GM19455 (cell line): ENCODE data around the gene ATP2B3.
A peak's percentile ranks its signal among the peaks of the same experiment; 100 is the strongest.

Experiments used
- ATAC-seq: cut with Tn5 transposase; IDR thresholded peaks from one replicate; pipeline ENCODE4 v1.9.1; 2021; ENCODE audit not compliant: unreplicated experiment

Gene ATP2B3

DNA sequence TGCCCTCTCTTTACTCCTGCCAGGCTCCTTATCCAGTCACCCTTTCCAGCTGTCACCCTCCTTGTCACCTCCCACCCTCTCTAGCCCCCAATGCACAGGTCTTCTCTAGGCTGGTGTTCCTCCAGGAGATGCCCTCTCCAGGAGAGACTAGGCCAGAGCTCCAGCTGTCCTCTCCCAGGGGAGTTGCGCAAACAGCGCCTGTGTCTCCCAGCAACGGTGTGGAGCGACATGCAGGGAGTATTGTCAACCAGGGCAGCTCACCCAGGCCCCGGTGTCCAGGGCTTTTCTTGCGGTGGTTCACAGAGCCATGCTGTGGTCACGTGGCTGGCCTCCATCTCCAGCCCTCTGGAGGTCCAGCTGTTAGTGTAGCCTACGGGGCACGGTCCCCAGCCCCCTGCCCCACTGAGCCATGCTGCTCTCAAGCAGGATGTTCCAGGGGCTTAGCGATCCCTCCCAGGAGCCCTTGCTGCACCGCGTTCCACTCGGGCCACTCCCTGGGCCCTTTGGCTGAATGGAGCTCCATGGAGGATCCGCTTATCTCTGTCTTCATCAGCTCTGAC is 46.7 kb downstream of the ATP2B3 start:
- ATAC-seq = no peak

DNA sequence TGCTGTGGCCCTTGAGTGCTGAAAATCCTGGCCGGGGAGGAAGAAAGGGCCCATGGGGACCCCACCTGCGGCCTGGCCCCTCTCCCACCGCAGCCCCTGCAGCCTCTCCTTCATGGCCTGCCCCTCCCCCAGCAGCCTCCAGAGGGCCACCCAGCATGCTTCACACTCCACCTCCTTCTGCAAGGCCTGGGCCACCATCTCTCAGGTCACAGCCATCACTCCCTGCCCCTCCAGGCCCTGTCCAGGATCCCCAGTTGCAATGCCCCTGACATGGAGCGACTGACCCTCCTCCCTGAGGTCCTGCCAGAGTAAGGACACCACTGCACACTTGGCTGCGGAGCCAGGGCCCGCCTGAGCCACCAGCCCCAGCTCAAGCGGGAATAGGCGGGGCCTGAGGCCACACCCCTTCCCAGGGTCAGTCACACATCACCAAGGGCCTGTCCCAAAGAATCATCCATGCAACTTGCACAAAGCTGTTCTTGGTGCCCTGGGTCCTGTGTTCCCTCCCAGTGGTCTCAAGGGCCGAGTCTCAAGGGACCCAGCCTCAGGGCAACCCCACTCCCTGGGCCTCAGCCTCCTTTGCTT is 48.6 kb downstream of the ATP2B3 start:
- no peak for ATAC-seq

DNA sequence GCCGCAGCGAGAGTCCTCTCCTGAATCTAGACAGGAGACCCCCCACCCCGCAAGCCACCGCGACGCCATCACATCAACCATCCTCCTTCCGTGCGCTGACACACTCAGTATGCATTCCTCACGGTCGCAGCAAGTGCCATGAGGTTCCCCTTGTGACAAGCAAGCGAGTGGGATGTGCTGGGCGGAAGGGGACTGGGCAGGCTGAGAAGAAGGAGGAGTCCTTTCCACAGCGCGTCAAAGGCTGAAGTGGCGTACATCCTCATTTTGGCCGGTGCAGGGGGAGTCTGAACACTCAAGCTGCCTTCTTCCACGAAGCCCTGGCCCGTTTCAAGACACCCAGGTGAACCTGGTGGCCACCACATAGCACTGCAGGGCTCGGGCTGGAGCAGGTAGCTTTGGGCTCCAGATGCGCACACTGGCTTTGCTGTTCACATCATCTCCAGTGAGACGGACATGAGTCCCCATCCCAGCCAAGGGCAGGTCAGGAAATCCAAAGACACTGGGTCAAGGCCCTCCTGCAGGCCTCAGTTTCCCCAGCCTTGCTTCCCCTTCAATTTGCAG is 51.1 kb downstream of the ATP2B3 start:
- ATAC-seq = no peak

DNA sequence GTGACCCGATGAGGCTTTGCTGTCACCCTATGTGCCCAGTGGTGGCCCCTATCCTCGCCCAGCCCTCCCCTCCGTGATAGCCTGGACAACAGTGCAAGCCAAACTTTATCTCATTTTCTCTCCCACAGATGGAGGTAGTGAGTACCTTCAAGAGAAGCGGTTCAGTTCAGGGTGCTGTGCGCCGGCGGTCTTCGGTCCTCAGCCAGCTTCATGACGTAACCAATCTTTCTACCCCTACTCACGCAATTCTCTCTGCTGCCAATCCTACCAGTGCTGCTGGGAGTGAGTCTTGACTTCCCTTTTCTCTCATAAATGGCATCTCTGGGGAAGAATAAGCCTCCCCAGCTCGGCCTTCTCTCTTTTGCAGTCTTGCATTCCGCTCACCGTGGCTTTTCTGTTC is 52.0 kb downstream of the ATP2B3 start:
- ATAC-seq = no peak

DNA sequence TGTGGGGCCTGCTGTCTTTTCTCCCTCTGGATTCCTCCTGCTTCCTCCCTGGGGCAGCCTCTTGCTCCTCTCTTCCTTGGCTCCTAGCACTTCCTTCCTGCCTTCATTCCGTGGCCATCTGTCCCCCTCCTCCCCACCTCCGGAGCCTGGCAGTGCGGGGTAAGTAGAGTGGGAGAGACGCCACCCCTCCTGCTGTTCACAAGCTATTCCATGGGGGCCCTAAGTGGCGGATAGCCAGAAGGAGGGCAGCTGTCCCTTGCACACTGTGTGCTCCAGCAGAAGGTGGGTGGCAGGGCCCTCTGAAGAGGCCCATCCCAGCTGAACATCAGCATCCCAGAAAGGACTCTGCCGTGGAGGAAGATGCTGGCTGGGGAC is 54.1 kb downstream of the ATP2B3 start:
- no peak for ATAC-seq

DNA sequence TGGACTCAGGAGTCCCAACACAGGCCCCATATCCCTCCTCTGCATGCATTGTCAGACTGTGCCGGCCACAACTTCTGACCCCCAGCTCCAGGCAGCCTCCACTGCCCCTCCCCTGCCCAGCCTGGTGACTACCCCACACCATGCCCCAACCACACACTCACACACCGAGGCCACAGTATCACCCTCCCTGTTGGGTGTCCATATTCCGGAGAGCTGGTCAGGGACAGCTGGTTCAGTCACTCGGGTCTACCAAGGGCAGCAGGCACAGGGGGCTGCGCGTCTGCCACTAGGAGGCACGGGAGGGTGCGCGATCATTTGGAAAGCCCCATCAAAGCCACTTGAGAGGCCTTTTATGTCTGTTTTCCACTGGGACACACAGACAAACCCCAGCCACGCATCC is 55.2 kb downstream of the ATP2B3 start:
- no peak for ATAC-seq

DNA sequence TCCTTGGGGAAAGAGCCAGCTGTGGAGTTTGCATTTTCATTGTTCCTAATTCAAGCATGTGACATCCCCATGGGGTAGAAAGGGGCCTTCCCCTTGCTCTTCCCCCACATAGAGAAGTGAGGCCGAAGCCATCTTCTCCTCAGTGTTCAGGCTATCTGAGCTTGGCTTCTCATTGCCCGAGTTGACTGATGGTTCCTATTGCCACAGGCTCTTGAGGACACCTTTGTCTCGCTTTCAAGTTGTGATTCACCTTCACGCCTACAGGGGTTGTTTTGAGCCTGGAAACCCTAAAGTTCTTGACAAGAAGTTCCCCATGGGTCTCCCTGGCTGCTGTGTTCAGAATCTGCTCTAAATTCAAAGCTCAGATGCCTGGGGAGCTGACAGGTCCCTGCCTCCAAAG is 56.5 kb downstream of the ATP2B3 start:
- ATAC-seq = no peak

DNA sequence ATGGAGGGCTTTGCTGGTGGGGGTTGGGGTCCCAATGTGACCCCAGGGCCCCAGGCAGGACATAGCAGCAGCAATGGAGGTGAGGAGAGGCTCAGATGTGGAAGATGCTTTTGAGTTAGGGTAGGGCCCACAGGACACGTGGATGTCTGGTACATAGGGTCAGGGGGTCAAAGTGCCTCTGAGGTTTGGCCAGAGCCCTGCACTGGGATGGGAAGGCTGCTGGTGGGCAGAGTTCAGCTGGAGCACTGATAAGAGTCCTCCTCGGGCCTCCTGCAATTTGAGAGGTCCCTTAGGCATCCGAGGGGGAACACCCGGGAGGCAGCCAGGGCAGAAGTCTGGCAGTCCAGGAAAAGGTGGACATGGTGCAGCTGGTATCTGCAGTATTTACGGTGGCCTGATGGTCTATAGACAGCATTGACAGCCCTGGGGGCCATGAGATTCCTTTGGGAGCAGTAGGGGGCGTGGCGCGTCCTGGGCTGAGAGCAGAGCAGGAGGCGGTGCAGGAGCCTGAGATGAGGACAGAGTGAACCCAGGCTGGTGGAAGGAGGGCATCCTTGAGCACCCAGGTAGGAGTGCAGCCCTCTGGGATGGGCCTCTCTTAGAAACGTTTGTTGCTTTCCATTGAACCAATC is 58.9 kb downstream of the ATP2B3 start:
- ATAC-seq = no peak

DNA sequence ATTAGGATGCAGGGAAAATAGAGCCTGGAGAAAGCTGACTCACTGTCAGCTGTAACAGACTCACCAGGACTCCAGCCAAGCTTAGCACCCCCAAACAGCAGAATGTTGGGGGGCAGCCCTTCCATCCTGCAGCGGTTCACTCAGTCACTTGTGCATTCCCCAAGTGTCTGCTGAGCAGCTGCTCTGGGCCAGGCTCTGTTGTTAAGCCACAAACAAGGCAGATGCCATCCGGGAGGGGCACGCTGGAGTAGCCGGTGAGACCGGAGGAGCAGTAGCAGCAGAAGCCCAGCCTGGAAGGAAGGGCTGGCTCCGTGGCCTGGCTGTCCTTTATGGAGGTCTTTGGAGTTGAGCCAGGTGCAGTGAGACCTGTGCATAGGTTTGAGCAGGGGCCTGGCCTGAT is 59.5 kb downstream of the ATP2B3 start:
- no peak for ATAC-seq

DNA sequence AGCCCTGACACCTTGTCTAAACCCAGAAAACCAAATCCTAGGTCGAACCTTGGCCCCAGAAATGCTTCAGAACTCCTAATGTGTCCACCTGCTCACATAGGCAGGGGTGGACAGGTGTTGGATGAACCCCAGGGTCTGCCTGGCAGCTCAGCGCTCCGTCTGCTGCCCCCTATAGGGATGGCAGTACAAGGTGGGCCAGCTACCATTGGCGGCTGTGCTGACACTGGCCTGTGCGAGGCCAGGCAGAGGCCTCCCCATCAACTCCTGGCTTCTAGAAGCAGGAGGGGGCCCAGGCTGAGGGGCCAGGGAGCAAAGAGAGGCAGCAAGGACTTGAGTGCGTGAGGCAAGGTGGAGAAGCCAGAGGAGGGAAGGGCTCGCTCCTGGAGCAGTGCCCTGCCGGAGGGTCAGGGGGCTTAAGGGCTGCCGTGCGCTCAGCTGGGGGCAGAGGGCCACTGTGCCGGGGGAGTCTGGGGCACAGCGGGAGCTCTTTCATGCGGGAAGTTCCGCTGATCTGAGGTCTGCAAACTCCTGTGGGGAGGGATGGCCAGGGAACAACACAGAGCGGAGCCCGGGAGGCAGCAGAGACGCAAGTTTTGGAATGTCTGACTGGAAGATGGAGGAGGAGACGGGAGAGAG is 60.9 kb downstream of the ATP2B3 start:
- no peak for ATAC-seq

DNA sequence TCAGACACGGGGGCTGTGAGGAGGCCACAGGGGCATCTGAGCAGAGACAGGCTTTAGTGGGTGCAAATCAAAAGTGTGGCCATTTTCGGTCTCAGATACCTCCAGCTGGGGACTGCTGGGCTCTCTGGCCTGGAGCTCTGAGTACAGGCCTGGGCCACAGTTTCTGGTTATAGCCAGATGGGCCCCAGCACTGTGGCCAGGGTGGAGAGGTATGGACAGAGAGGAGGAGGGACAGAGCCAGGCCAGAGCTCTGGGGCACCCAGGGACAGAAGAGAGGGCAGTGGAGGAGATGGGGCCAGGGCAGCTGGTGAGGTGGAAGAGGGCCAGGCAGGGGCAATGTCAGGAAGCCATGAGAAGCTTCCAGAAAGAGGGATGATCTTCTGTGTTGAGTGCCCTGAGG is 61.4 kb downstream of the ATP2B3 start:
- ATAC-seq = no peak

DNA sequence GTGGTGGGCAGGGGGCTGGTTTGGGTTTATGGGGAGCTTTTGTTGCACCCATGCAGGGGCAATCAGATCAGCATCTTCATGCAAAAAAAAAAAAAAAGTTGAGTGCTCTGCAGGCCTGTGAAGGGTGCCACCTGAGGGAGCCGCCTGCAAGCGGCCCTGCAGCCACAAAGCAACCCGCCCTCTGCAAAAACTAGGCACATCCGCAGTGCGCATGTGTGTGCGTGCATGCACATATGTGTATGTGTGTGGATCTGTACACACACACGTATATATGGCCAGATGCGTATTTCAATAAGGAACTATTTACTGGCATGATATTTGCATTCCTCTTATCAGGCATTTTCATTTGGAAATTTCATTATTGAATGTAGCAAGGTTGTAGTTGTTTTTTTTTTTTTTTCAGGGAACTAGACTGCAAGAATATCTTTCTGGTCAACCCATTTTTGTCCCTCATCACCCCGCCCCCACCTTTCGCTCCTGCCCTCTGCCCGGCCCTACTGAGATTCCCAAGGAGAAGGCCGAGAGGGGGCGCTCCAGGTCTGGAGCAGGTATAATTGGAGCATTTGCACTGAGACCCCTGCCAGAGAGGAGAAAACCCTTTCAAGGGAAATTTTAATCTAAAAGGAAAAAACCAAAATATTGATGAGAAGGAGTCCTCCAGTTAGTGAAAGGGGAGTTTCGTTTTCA is 63.4 kb downstream of the ATP2B3 start:
- no peak for ATAC-seq

DNA sequence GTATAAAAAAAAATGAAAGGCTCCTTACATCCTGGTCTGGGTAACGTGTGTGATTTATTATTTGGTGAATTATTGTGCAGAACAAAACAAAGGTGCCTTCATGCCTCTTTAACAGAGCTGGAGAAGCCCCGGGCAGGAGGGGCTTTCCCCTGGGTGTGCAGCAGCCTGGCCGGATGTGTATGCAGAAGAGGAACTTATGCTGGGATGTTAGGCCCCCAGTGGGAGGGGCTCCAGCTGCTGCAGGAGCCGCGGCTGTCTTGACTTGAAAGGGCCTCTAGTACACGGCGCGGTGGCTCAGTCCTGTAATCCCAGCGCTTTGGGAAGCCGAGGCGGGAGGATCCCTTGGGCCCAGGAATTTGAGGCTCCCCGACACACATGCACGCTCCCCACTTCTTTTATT is 65.5 kb downstream of the ATP2B3 start:
- ATAC-seq = peak; percentile 99

DNA sequence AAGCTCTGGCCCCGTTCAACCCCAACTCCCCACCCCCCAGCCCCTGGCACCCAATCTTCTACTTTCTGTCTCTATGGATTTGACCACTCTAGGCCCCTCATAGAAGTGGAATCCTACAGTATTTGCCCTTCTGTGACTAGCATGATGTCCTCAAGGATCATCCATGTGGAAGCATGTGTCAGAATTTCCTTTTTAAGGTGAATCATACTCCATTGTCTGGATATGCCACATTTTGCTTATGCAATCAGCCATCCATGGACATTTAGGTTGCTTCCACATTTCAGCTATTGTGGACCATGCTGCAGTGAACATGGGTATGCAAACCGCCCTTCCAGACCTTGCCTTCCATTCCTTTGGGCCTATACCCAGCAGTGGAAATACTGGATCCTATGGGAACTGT is 66.0 kb downstream of the ATP2B3 start:
- no peak for ATAC-seq

DNA sequence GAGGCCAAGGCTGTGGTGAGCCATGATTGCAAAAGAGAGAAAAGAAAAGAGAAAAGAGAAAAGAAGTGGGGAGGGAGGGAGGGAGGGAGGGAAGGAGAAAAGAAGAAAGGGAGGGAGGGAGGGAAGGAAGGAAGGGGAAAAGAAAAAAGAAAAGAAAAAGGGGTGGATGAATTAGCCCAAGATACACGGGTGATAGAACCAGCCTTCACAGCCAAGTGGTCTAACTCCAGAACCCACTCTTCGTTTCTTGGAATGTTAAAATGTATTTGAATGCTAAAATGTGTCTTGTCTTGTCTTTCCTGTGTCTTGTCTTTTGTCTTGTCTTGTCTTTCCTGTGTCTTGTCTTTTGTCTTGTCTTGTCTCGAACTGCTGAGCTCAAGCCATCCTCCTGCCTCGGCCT is 68.4 kb downstream of the ATP2B3 start:
- no peak for ATAC-seq

DNA sequence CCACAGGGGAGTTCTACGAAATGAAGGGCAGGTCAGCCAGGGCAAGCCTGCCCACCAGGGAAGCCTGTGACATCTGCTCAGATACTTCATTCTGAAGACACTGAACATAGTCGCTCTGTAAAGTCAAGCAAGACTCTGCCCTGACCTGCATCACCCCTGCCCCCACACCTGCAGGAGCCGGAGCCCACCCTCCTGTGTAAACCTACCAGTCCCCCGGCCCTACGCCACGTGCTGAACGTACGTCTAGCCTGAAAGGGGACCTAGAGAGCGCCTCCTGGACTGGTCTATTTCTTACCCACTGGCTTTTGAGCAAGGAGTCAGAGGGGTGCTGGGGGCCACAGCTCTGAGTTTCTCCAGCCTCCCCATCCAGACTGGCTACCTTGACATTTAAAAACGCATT is 69.9 kb downstream of the ATP2B3 start:
- no peak for ATAC-seq

DNA sequence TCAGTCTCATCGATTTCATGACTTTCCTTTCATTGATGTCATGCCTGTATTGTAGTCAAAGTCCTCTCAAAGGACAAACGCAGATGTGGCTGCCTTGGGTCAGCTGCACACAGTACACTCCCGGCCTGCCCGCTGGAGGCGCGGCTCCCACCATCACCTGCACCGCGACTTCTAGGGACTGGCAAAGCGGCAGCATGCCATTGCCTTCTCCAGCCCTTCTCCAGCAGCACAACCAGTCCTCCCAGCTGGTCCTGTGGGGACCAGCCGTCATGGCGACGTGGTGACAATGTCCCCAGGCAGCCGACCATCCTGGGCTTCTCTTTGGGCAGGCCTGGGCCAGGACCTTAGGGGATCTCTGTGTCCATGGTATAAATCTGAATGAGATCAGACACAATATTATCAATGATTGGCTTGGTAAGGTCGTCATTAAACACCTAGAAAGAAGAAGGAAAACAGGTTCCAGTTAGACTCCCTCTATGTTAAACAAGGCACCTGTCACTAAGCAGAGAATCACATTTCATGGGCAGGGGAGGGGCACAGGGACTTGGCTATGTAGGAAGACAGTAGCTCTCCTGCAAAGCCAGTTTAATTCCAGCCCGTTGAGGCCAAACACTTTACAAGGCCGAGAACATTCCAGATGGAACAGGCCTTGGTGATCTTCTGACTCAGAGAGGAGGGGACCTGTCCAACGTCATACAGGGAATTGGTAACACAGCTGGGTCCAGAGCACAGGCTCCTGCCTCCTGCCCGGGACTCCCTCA is 70.8 kb downstream of the ATP2B3 start:
- no peak for ATAC-seq

DNA sequence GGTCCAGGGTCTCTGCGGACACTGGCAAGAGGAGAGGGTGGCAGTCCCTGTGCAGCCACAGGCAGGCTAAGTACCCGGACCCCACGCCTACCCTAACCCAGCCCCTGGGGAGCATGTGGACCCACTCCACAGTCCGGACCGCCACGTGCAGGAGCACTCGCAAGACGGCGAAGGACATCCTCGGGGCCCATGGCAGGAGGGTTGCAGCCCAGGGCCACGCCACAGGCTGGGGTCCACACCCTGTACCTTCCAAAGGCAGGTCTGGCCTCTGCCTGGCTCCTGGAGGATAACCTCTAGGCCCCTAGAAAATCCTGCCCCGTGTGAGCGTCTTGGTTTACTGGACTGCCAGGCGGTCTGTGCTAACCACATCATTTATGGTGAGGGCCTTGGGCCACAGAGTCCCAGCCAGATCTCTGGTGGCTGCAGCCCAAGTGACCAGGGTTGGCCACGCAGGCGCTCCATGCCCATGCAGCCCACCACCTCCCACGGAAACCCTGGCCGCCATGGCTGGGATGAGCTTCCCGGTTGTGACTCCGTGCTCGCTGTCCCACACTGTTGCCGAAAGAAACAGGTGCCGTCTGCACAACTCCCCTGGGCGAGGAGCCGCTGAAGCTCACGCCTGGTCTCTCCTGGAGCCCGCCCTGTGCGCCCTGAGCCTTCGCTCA is 71.5 kb downstream of the ATP2B3 start:
- no peak for ATAC-seq

DNA sequence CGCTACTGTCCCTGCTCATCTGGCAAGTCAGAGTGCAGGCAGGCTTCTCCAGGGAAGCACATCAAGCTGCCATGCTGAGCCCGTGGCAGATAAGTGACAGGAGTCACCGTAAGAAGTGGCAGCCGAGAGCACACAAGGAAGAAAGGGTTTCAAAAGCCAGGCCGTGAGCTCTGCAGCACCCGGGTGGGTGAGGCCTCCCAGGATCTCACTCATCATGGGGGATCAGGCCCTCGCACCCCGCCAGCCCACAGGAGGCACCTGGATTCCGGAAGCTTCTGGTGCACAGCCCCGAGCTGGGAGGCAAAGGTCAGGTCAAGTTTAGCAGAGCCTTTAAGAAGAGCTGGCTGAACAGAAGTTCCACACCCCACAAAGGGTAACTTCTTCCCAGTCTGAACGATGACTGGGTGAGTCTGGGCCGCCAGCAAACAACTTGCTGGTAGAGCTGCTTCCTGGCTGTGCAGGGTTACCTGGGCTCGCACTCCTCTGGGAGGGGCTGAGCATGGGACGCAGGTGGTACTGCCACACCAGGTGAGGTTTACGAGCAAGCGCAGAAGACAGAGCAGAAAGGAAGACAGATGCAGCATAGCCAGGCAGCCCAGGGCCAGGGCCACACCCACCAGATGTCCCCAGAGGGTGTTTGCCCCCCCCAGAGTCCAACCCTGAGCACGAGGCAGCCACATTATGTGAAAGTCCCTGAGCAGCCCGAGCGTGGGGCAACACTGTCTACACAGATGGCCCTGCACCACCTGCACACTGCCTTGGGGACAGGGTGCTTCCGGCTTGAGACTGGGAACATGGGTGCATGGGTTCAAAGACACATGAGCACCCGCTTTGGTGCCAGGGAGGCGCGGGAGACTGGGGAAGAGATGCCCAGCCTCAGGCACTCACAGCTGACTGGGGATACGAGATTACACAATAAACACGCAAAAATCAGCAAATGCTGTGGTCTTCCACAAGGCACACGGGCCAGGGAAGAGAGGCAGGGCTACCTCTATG is 73.8 kb downstream of the ATP2B3 start:
- ATAC-seq = no peak
